ENCODE results near the gene AJM1.
A peak's percentile ranks its signal among the peaks of the same experiment; 100 is the strongest.
"Not testable (repeated sequence)": the region's sequence is repeated elsewhere in the genome, so short reads cannot be mapped to it uniquely, and the experiment has no call there.

The AJM1 gene

GRCh38 chr9:136882109-136882946, 40.0 kb downstream of the AJM1 start:
- no peaks in the 10 kb centered on the region for H3K36me3 ChIP-seq
- no peak for DNase-seq
- H3K4me3 ChIP-seq (ENCODE audit: low read depth, low read length) = no peak overlapping the region
- H3K4me1 ChIP-seq = no peaks in the 10 kb centered on the region
- H3K27me3 ChIP-seq = no peaks in the 10 kb centered on the region
- TF ChIP-seq, protein P1, sequence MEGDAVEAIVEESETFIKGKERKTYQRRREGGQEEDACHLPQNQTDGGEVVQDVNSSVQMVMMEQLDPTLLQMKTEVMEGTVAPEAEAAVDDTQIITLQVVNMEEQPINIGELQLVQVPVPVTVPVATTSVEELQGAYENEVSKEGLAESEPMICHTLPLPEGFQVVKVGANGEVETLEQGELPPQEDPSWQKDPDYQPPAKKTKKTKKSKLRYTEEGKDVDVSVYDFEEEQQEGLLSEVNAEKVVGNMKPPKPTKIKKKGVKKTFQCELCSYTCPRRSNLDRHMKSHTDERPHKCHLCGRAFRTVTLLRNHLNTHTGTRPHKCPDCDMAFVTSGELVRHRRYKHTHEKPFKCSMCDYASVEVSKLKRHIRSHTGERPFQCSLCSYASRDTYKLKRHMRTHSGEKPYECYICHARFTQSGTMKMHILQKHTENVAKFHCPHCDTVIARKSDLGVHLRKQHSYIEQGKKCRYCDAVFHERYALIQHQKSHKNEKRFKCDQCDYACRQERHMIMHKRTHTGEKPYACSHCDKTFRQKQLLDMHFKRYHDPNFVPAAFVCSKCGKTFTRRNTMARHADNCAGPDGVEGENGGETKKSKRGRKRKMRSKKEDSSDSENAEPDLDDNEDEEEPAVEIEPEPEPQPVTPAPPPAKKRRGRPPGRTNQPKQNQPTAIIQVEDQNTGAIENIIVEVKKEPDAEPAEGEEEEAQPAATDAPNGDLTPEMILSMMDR (IDR thresholded peaks at IDR 0.05; ENCODE audit: low read depth, low read length) = no peak
- no peaks in the 10 kb centered on the region; the same call in 1 of the 2 replicates for H3K9me3 ChIP-seq

DNA sequence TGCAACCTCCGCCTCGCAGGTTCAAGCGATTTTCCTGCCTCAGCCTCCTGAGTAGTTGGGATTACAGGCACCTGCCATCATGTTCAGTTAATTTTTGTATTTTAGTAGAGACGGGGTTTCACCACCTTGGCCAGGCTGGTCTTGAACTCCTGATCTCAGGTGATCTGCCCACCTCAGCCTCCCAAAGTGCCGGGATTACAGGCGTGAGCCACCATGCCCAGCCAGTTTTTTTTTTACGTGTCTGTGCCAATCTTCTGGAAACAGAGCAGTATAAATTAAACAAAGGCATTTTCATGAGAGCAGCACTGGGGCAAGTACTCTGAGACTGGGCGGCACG, 40.6 kb downstream of the AJM1 start:
- DNase-seq = not testable (repeated sequence)

GRCh38 chr9:136883670-136884069, 41.4 kb downstream of the AJM1 start:
- not testable (repeated sequence) for DNase-seq; H3K27me3 ChIP-seq; H3K36me3 ChIP-seq; H3K9me3 ChIP-seq; H3K4me3 ChIP-seq (ENCODE audit: low read depth, low read length); H3K4me1 ChIP-seq

More for the DNA sequence above, 40.6 kb downstream of the AJM1 start:
- not testable (repeated sequence) for H3K27me3 ChIP-seq; H3K4me1 ChIP-seq; H3K4me3 ChIP-seq (ENCODE audit: low read depth, low read length); H3K36me3 ChIP-seq; H3K9me3 ChIP-seq

GRCh38 chr9:136885950-136886578, 43.8 kb downstream of the AJM1 start, which contains the start of gene TRAF2:
TRAF2 (plus strand) TSS chr9:136886516; CDS start chr9:136898741, 12,225 bp downstream.
- Histone ChIP-seq H3K4me3 (ENCODE audit: low read depth, low read length) (peak within 1 kb of the TSS; percentile 77), H3K4me1 (no peaks in the 10 kb centered on the region; the same call in 1 of the 2 replicates), H3K36me3 (peaks cover 12% of the 10 kb centered on the region), H3K9me3 (no peaks in the 10 kb centered on the region; the same call in 1 of the 2 replicates), H3K27me3 (no peaks in the 10 kb centered on the region)
- TF ChIP-seq, protein P1 (IDR thresholded peaks at IDR 0.05; ENCODE audit: low read depth, low read length) = no peak
- DNase-seq = peak; percentile 98

- Histone ChIP-seq H3K4me3 (ENCODE audit: low read depth, low read length) (peak overlapping the region; percentile 77), H3K27me3 (no peaks in the 10 kb centered on the region), H3K4me1 (no peaks in the 10 kb centered on the region; the same call in 1 of the 2 replicates), H3K36me3 (peaks cover 15% of the 10 kb centered on the region), H3K9me3 (no peaks in the 10 kb centered on the region; the same call in 1 of the 2 replicates)
- DNase-seq = peak; percentile 60
- TF ChIP-seq, protein P1 (IDR thresholded peaks at IDR 0.05; ENCODE audit: low read depth, low read length) = no peak
These were observed 44.6 kb downstream of the AJM1 start for GRCh38 chr9:136886610-136887597.

- H3K36me3 ChIP-seq = peaks cover 26% of the 10 kb centered on the region
- DNase-seq = no peak
- no peaks in the 10 kb centered on the region; the same call in 1 of the 2 replicates for H3K4me1 ChIP-seq
These were observed 46.2 kb downstream of the AJM1 start for GRCh38 chr9:136888454-136888853.

More at GRCh38 chr9:136888454-136888853, 46.2 kb downstream of the AJM1 start:
- Histone ChIP-seq H3K9me3 (no peaks in the 10 kb centered on the region; the same call in 1 of the 2 replicates), H3K27me3 (no peaks in the 10 kb centered on the region), H3K4me3 (ENCODE audit: low read depth, low read length) (no peak overlapping the region)
- TF ChIP-seq, protein P1 (IDR thresholded peaks at IDR 0.05; ENCODE audit: low read depth, low read length) = no peak
